ENCODE data around the gene RAB34. TPM values are rescaled to one million over a fixed set of nuclear protein-coding genes. Genes with fewer than 3 reads are reported as not detected.

The RAB34 gene
- total RNA-seq, 2 donors from 2014 or later = 10.4 to 17.3 TPM

DNA sequence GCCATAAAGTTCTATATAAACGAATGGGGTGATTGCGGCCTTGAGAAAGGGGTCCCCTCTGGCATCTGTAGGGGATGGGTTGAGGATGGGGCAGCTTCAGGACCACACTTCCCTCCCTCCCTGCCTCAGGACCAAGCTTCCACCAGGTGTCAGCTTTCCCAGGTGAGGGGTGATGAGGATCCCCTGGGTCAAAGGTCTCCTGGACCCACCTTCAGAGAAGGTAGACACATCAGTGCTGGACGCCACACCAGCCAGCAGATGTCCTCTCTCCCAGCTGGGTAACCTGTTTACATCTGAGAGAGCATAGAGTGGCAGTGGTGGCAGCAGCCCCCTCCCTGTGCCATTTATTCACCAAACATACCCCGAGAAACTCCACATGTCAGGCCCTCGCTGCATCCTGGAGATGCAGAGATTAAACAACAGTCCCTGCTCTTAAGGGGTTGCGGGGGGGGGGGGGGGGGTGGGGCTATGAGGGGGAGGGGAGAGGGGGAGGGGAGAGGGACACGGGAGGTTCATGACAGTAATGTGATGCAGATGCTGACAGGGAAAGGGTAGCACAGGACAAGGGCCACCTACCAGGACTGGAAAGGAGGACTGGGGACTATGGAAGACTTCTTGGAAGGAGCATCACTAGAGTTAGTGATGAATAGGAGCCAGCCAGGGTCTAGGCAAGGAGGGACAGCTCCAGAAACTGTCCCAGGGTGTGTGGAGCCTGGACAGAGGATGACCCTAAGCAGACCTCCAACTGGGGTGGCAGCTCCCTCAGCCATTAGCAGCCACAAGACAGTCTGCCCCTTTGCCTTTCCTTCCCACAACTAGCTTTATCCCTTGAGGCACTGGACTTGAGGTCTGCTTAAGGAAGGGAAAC, 11.0 kb downstream of the RAB34 start:
- Mint-ChIP-seq H3K4me1 (ENCODE audit: low read depth) (peaks cover 10% of the 10 kb centered on the region), H3K27me3 (ENCODE audit: low read depth) (no peaks in the 10 kb centered on the region), H3K4me3 (no peak overlapping the region), H3K36me3 (ENCODE audit: insufficient read depth in 2 of 2) (peaks cover 4 to 19% of the 10 kb centered on the region in 2 donors), H3K9me3 (no peaks in the 10 kb centered on the region), H3K27ac (no peak overlapping the region)
- DNase-seq (no peak), ATAC-seq (replicated peaks in 1 of 2) (no peak)

DNA sequence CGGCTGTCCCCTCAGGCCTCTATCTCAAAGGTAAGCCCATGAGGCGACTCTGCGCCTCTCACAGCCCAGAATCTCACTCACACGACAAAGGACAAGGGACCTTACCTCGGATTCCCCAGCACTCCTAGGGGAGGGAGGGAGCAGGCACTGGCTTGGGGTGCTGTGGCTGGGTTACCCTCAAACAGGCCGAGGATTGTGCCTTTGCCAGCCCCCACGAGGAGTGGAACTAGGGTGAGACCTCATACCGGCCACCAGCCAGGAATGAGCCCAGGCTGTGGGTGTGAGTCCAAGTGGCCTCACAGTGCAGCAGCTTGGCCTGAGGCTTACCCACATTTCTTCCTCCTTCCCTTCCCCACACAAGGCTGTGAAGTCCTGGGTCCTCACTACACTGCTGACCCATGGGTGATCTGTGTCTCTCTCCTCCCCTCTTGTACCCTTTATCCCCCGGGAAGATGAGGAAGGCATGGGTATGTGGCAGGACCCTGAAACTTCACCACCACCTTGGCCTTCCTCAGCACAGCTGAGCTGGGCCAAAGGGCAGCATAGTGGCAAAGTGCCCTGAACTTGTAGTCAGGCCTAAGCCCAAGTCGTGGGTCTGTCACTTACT, 11.8 kb downstream of the RAB34 start:
- Mint-ChIP-seq H3K36me3 (ENCODE audit: insufficient read depth in 2 of 2) (peaks cover 4 to 21% of the 10 kb centered on the region in 2 donors), H3K4me1 (ENCODE audit: low read depth) (peaks cover 6% of the 10 kb centered on the region), H3K27ac (no peak overlapping the region), H3K27me3 (ENCODE audit: low read depth) (no peaks in the 10 kb centered on the region), H3K4me3 (no peak overlapping the region), H3K9me3 (no peaks in the 10 kb centered on the region)
- no peak for ATAC-seq (replicated peaks in 1 of 2)
- no peak for DNase-seq

- DNase-seq = no peak
- H3K36me3 Mint-ChIP-seq (ENCODE audit: insufficient read depth in 2 of 2) = peaks cover 4 to 22% of the 10 kb centered on the region in 2 donors
- no peaks in the 10 kb centered on the region for H3K27me3 Mint-ChIP-seq (ENCODE audit: low read depth)
- H3K4me3 Mint-ChIP-seq = no peak overlapping the region
- no peaks in the 10 kb centered on the region for H3K9me3 Mint-ChIP-seq
- no peaks in the 10 kb centered on the region for H3K4me1 Mint-ChIP-seq (ENCODE audit: low read depth)
- H3K27ac Mint-ChIP-seq = peak overlapping the region; percentile 55
- ATAC-seq (replicated peaks in 1 of 2) = peak in 1 of 2 donors; percentile 7
Measured at GRCh38 chr17:28705074-28705659, 12.5 kb downstream of the RAB34 start.

GRCh38 chr17:28704219-28704858, 13.3 kb downstream of the RAB34 start:
- no peak overlapping the region for H3K27ac Mint-ChIP-seq

DNA sequence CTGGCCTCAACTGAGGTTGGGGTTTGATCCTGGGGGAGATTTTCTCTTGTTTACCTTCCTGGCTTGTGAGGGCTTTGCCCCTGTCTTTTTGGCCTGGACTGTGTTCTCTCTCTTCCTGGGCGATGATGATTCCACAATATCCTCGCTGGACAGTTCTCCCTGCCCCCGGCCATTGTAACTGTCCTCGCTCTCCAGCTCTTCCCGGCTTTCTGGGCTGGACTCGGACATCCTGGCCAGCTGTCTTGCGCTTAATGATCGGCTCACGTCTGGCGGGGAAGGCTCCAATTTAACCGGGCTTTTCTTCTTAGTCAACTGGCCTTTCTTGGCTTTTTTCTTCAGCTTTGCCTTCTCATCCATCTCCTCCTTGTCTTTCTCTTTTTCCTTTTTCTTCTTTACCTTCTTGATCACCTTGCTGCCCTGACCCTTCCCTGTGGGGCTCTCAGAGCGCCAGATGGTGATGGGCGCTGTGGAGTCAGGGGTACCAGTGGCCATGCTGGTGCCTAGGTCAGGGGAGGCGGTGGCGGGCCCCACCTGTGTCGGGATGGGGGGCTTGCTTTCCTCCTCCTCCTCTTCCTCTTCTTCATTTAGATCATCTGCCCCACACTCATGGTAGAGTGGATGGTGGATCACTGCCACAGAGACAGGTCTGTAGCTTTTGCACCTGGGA, 14.0 kb downstream of the RAB34 start:
- no peak for ATAC-seq (replicated peaks in 1 of 2)
- peaks cover 4 to 26% of the 10 kb centered on the region in 2 donors for H3K36me3 Mint-ChIP-seq (ENCODE audit: insufficient read depth in 2 of 2)
- DNase-seq = no peak
- no peaks in the 10 kb centered on the region for H3K9me3 Mint-ChIP-seq
- H3K4me3 Mint-ChIP-seq = no peak overlapping the region
- no peaks in the 10 kb centered on the region for H3K4me1 Mint-ChIP-seq (ENCODE audit: low read depth)
- H3K27ac Mint-ChIP-seq = no peak overlapping the region
- no peaks in the 10 kb centered on the region for H3K27me3 Mint-ChIP-seq (ENCODE audit: low read depth)

More at GRCh38 chr17:28704219-28704858, 13.3 kb downstream of the RAB34 start:
- no peak overlapping the region for H3K4me3 Mint-ChIP-seq
- H3K27me3 Mint-ChIP-seq (ENCODE audit: low read depth) = no peaks in the 10 kb centered on the region
- peaks cover 4 to 26% of the 10 kb centered on the region in 2 donors for H3K36me3 Mint-ChIP-seq (ENCODE audit: insufficient read depth in 2 of 2)
- no peaks in the 10 kb centered on the region for H3K4me1 Mint-ChIP-seq (ENCODE audit: low read depth)
- DNase-seq (no peak), ATAC-seq (replicated peaks in 1 of 2) (peak in 1 of 2 donors; percentile 8)
- no peaks in the 10 kb centered on the region for H3K9me3 Mint-ChIP-seq

DNA sequence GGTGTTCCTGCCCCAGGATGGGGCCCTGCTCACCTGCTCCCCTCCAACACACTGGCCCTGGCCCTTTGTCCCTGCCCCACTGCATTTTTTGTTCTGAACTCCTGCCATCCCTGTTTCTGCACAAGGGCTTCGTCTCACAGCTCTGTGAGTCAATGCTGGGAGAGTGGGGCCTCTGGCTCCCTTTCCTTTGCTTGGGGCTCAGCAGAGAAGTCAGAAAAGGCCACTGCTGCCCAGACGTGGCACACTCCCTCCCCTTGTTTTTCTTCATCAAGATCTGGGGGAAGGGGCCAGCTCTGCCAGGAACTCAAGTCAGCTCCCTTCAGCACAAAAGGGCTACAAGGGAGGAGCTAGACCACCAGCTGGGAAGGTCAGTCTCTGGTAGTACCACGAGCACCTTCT, 14.9 kb downstream of the RAB34 start:
- Mint-ChIP-seq H3K27ac (no peak overlapping the region), H3K4me1 (ENCODE audit: low read depth) (no peaks in the 10 kb centered on the region), H3K4me3 (no peak overlapping the region), H3K36me3 (ENCODE audit: insufficient read depth in 2 of 2) (peaks cover 4 to 30% of the 10 kb centered on the region in 2 donors), H3K9me3 (no peaks in the 10 kb centered on the region), H3K27me3 (ENCODE audit: low read depth) (no peaks in the 10 kb centered on the region)
- no peak for DNase-seq
- ATAC-seq (replicated peaks in 1 of 2) = no peak

- Mint-ChIP-seq H3K27ac (no peak overlapping the region), H3K4me3 (no peak overlapping the region), H3K36me3 (ENCODE audit: insufficient read depth in 2 of 2) (peaks cover 4 to 29% of the 10 kb centered on the region in 2 donors), H3K27me3 (ENCODE audit: low read depth) (no peaks in the 10 kb centered on the region), H3K4me1 (ENCODE audit: low read depth) (no peaks in the 10 kb centered on the region), H3K9me3 (no peaks in the 10 kb centered on the region)
- DNase-seq (no peak), ATAC-seq (replicated peaks in 1 of 2) (no peak)
Measured at GRCh38 chr17:28702026-28702751, 15.5 kb downstream of the RAB34 start.

DNA sequence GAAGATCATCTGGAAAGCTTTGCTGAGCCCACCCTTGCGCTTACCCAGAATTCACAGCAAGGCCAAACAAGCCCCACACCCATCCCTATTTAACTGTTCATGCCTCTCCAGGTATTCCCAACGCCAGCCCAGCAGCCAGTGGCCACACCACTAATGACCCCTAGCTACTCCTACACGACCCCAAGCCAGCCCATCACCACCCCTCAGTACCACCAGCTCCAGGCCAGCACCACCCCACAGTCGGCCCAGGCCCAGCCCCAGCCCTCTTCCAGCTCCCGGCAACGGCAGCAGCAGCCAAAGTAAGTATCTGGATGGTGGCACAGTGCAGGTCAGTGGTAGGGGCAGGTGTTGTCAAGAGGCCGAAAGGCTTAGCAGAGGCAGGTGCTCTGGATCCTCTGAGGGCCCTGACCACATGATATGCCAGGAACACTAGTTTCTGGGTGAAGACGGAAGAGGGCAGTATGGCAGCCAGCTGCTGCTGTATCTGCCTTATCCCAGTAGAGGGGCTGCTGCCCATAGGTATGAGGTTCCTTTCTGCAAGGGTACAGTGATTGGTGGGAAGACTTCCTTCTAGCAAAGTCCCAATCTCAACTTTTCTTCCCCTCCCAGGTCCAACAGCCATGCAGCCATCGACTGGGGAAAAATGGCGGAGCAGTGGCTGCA, 16.7 kb downstream of the RAB34 start:
- Mint-ChIP-seq H3K4me1 (ENCODE audit: low read depth) (no peaks in the 10 kb centered on the region), H3K36me3 (ENCODE audit: insufficient read depth in 2 of 2) (peaks cover 4 to 32% of the 10 kb centered on the region in 2 donors), H3K27me3 (ENCODE audit: low read depth) (no peaks in the 10 kb centered on the region), H3K4me3 (no peak overlapping the region), H3K9me3 (no peaks in the 10 kb centered on the region), H3K27ac (no peak overlapping the region)
- DNase-seq (no peak), ATAC-seq (replicated peaks in 1 of 2) (no peak)

- no peaks in the 10 kb centered on the region for H3K9me3 Mint-ChIP-seq
- DNase-seq = no peak
- H3K4me1 Mint-ChIP-seq (ENCODE audit: low read depth) = no peaks in the 10 kb centered on the region
- H3K36me3 Mint-ChIP-seq (ENCODE audit: insufficient read depth in 2 of 2) = peaks cover 4 to 34% of the 10 kb centered on the region in 2 donors
- no peak for ATAC-seq (replicated peaks in 1 of 2)
- H3K27me3 Mint-ChIP-seq (ENCODE audit: low read depth) = no peaks in the 10 kb centered on the region
- no peak overlapping the region for H3K27ac Mint-ChIP-seq
- H3K4me3 Mint-ChIP-seq = no peak overlapping the region
Measured at GRCh38 chr17:28700278-28700677, 17.4 kb downstream of the RAB34 start.

DNA sequence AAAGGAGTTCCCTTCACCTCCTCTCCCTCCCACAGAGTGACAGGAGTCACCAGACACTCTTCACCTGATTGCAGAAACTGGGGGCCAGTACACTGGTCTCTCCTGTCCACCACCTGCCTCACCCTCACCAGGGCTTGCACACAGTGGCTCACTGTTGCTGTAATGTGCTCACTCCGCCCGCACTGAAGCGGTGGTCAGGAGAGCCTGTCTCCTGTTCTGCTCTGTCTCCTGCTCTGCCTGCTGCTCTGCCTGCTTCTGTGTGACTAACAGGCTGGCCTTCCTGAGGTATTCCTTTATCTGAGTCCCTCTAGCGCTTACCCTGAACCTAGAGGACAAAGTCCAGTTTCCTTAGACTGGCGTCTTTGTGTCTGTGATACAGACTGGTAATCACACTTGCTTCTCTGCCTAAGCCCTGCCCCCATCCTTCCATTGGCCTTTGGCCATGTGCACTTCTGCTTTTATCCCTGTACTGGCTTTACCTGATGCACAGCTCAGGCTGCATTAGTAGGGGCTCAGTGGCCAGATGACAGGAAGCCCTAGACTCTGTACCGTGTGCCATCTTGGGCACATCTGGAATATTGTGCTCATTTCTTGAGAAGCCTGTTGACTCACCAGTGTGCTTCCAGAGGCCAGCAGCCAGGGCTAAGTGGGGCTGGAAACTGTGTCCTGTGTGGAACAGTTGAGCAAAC, 19.3 kb downstream of the RAB34 start:
- DNase-seq (no peak), ATAC-seq (replicated peaks in 1 of 2) (no peak)
- Mint-ChIP-seq H3K27ac (no peak overlapping the region), H3K4me3 (no peak overlapping the region), H3K27me3 (ENCODE audit: low read depth) (no peaks in the 10 kb centered on the region), H3K4me1 (ENCODE audit: low read depth) (no peaks in the 10 kb centered on the region), H3K36me3 (ENCODE audit: insufficient read depth in 2 of 2) (peaks cover 7 to 37% of the 10 kb centered on the region in 2 donors), H3K9me3 (no peaks in the 10 kb centered on the region)

- Mint-ChIP-seq H3K27ac (no peak overlapping the region), H3K36me3 (ENCODE audit: insufficient read depth in 2 of 2) (peaks cover 12 to 45% of the 10 kb centered on the region in 2 donors), H3K27me3 (ENCODE audit: low read depth) (no peaks in the 10 kb centered on the region), H3K9me3 (no peaks in the 10 kb centered on the region), H3K4me3 (no peak overlapping the region), H3K4me1 (ENCODE audit: low read depth) (no peaks in the 10 kb centered on the region)
- no peak for DNase-seq
- no peak for ATAC-seq (replicated peaks in 1 of 2)
Measured at GRCh38 chr17:28693869-28694268, 23.8 kb downstream of the RAB34 start.

Data from activated T-cell treated with anti-CD3 and anti-CD28 coated beads, Interleukin-2, amount 50 U/mL, for 72 hours (primary cell).